LNCAP (cell line): ENCODE results near the gene ARHGEF1.

Source experiments
- TF ChIP-seq, protein P1 (sequence below): fragments of 450-650 bp; IDR thresholded peaks from 2 replicates; pipeline ENCODE4 v1.5.1; 2017; ENCODE audit warnings: mild to moderate bottlenecking

The ARHGEF1 gene

DNA sequence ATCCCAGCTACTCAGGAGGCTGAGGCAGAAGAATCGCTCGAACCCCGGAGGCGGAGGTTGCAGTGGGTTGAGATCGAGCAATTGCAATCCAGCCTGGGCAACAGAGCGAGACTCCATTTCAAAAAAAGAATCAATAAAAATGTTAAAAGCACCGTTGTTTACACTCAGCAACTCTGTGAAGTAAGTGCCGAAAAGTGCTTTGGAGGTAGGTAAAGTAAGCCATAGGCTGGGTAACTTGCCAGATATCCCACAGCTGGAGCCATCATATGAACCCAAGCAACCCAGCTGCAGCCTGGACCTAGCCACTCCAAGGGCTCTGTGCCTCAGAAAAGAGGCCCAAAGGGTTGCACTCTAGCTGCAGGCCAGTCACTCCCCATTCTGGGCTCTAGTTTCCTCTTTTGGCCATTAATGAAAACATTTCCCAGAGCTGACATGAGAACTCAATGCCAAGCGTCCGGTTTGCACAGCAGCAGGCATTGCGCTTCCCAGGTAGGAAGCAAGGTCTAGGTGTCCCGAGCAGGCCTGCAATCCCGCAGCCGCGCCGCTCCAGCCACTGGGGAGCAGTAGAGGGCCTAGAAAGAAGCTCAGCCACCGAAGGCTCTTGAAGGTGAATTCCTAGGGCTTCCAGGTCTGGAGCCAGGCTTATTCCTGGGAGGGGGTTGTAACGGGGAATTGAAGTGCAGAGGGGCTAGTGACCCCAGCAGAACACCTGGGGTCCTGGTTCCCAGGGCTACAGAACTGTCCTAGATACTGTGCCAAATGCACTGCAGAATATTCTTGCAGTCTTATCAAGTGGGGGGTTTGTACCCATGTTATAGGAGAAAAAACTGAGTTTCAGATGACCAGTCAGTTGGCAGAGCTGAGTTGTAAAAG is 10.0 kb upstream of the ARHGEF1 start:
- TF ChIP-seq, protein P1, sequence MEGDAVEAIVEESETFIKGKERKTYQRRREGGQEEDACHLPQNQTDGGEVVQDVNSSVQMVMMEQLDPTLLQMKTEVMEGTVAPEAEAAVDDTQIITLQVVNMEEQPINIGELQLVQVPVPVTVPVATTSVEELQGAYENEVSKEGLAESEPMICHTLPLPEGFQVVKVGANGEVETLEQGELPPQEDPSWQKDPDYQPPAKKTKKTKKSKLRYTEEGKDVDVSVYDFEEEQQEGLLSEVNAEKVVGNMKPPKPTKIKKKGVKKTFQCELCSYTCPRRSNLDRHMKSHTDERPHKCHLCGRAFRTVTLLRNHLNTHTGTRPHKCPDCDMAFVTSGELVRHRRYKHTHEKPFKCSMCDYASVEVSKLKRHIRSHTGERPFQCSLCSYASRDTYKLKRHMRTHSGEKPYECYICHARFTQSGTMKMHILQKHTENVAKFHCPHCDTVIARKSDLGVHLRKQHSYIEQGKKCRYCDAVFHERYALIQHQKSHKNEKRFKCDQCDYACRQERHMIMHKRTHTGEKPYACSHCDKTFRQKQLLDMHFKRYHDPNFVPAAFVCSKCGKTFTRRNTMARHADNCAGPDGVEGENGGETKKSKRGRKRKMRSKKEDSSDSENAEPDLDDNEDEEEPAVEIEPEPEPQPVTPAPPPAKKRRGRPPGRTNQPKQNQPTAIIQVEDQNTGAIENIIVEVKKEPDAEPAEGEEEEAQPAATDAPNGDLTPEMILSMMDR, result peak; percentile 45

DNA sequence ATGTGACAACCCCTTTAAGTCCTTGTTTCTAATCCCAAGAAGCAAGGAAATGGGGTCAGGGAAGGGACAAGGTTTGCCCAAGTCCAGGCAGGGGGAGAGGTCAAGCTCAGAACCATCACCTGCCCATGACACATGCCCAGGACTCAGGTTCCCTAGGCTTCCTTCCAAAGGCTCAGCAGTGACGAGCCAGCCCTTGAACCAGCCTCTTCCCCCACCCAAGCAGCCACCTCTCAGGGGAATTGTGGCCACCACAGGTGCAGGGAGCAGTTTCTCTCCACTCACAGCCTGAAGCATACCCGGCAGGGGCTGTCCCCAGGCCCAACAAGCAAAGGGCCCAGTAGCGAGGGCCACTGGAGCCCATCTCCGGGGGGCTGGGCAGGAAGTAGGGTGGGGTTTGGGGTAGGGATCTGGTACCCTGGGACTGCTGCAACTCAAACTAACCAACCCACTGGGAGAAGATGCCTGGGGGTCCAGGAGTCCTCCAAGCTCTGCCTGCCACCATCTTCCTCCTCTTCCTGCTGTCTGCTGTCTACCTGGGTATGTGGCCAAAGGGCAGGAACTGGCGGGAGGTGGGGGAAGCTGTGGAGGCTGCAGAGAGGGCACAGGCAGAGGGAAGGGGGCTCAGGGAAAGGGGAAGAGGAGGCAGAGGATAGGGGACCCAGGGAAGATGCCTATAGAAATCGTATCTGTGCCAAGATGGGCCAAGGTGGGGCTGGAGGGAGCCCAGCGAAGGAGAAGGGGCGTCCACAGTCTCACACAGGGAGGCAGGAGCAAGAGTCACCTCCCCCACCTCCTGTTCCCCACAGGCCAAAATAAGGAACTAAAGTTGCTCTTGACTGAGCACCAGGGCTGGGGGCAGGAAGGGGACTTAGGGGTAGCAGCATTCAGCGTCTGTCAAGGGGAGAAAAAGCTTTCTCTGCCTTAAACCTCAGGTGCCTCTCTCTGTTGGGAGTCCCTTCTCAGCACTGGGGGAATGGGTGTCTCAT is 5.8 kb upstream of the ARHGEF1 start, which contains the start of gene CD79A:
Gene CD79A (plus strand): TSS at position 433 of the 986 bp plus-strand sequence. CDS start 26 bp downstream, at position 459.
- TF ChIP-seq, protein P1, result no peak

DNA sequence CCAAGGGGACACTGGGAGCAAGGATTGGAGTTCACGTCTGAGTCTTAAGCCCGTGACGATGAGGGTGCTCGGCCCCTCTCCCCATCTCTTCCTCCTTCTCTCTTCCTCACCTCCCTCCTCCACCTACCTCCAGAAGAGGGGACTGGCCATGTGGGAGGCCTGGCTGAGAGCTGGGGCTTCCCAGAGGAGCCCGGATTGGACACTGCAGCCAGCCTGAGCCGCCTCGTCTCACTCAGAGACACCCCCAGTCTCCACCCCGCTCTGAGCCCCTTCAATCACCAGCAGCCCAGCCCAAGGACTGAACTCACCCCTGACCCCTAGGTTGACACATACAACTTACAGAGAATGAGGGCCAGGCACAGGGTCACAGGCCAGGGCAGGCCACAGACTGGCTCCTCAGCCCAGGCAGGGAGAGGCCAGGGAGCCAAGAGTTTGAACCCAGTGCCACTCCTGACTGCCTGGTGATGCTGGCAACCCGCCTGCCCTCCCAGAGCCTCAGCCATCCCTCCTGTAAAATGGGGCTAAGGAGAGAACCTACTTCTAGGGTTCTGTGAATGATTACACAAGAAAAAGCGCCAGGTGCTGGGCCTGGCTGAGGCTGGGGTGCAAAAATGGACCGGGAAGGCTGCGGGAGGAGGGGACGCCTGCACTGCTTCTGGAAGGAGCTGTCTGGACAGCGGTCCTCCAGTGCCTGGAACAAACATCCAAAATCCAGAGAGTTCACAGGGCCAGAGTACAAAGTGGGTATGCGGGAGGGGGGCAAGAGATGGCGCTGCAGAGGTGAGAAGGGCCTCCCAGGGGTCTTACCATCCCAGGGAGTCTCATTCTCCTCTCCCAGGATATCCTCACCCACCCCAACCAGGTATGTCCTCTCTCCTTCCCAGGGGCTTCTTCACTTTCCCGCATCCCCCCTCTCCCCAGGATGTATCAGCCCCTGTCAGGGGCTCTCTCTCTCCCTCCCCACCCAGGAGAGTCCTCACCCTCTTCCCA is 4.8 kb upstream of the ARHGEF1 start:
- TF ChIP-seq, protein P1, result no peak

DNA sequence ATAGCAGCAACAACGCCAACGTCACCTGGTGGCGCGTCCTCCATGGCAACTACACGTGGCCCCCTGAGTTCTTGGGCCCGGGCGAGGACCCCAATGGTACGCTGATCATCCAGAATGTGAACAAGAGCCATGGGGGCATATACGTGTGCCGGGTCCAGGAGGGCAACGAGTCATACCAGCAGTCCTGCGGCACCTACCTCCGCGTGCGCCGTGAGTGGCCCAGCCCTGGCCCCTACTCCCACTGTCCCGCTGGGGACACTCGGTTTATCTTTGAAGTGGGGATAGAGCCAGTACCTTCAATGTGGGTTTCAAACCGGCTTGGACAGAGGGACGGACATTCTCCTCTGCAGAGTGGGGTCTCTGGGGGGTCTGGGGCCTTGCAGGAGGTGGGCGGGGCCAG is 3.9 kb upstream of the ARHGEF1 start:
- TF ChIP-seq, protein P1, result no peak

DNA sequence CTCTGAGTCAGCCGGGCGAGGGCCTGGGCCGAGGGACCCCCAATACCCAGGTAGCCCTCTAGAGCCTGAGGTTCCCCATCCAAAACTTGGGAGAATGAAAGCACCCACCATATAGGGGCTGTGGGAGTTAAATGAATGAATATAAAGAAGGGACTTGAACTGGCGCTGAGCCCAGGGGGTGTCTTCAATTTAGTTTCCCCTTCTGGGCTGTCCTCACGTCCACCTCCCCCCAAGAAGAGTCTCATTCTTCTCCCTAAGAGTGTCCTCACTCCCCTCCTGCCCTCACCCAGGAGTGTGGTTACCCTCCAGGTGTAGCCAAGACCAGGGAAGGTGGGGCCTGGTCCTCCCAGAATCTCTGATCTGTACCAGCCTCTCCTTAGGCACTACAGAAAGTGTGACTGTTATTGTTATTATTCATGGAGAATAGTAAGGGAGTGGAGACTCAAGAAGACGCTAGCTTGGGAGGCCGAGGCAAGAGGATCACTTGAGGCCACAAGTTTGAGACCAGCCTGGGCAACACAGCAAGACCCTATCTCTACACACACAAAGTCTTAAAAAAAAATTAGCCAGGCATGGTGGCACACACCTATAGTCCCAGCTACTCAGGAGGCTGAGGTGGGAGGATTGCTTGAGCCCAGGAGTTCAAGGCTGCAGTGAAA is 3.2 kb upstream of the ARHGEF1 start:
- TF ChIP-seq, protein P1, result no peak

DNA sequence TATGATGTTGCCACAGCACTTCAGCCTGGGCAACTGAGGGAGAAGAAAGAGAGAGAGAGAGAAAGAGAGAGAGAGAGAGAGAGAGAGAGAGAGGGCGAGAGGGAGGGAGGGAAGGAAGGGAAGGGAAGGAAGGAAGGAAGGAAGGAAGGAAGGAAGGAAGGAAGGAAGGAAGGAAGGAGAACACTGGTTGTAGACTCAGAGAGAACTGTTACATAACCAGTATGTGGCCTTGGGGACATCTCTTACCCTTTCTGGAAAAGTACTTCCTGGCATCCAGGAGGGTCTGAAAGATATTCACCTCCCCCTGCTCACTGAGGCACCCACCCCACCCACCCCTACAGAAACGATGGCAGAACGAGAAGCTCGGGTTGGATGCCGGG is 2.7 kb upstream of the ARHGEF1 start:
- TF ChIP-seq, protein P1, result no peak
